Kasumi-1 (cell line): Measurements from ENCODE around the gene COL4A2.

Experiments used
- DNase-seq, 2 experiments: peaks; one replicate each; lab custom pipeline; 2025; lab: John Stamatoyannopoulos, UW

Gene COL4A2

DNA sequence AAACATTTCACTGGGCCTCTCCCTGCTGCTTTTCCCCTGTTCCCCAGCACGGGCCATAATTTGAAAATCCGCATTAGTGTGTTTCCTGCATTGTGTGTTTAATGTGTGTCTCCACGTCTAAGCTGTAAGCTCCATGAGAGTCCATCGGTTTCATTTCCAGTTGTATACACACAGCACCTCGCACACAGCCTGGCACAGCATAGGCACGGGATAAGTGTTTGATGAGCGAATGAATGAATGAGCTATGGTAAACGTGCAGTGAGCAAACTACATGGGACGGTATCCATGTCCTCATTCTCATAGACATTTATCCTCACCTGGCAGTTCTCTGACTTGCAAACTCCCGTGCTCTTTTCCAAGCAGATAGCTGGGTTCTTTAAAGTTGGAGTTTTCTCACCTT is 148.4 kb downstream of the COL4A2 start:
- no peak for DNase-seq

DNA sequence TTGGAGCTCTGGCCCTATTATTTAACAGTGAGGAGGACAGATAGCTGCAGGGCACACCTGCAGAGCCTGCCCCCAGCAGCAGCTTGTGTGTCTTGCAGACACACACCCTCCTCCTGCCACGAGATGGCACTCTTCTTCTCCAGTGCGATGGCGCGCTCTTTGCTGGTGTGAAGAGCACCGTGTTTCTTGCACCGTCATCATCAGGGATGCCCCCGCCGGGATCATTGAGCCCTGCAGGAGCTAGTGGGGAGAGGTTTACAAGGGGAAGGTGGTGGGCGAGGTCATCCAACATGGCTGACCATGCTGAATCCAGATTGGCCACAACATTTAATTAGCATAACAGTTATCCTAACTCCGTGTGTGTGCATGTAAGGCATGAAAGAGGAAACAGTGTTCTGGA is 148.9 kb downstream of the COL4A2 start:
- peak; percentile 84 for DNase-seq

DNA sequence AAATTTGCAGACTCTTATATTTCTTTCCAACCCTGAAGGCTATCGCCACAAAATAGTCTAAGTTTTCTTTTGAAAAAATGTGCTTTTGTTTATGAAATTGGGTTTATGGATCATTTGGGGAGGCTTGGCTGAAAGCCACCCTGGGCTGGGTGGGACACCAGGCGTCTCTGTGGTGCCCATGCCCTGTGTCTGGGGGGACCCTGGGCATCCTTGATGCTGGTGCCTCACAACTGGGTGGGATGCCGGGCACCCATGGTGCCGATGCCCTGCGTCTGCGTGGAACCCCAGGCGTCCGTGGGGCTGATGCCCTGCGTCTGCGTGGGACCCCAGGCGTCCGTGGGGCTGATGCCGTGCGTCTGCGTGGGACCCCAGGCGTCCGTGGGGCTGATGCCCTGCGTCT is 149.5 kb downstream of the COL4A2 start:
- DNase-seq: no peak

DNA sequence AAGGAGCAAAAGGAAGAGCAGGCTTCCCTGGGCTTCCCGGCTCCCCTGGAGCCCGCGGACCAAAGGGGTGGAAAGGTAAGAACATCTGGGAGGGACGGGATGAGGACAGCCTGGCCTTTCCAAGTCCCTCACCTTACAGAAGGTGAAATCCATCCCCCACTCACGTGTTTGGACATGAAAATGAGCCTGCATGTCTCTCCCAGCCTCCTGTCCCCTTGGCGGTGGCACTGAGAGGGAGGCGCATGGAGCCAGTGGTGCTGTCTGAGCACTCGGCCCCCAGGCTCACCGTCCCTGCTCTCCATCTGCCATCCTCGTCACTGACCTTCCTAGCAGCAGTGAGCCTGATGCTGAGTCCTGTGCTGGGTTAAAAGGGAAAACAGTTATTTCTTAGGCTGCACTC is 150.3 kb downstream of the COL4A2 start:
- no peak for DNase-seq

DNA sequence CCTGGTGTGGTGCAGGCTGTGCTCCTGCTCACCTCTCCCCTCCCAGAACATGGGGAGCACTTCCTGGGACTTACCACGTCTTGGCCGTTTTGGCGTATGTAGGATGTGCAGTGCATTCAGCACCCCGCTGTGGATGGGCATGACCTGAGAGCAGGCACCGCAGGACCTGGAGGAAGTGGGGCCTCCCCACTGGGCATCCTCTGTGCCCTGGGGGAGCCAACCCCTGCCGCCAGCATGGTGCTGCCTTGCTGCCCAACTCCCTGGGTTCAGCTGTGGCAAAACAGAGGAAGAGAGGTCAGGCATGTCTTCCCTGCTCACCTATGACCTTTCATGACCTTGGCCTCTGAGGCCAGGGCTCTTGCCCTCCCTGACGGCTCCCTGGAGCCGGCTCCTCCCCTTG is 150.9 kb downstream of the COL4A2 start:
- no peak for DNase-seq

DNA sequence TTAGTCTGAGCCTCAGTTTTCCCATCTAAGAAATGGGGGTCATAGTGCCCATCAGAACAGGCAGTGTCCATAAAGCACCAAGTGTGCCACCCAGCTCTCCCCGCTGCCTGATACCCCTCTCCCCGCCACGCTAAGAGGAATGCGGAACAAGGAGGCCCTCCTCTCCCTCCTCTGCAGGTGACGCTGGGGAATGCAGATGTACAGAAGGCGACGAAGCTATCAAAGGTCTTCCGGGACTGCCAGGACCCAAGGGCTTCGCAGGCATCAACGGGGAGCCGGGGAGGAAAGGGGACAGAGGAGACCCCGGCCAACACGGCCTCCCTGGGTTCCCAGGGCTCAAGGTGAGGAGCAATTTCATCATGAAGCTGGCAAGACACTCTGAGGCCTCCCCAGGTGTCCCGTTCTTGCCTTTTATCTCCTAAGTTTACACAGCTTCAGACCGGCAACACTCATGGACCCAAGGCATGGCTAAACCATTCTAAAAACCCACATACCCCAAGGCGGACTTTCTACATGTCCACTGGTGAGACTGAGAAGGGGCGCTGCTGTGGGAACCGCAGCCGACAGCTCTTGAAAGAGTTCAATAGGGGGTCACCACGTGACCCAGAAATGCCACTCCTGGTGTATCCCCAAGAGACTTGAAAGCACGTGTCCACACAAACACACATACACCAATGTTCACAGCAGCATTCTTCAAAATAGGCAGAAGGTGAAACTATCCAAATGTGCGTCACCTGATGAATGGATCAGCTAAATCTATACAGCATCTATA is 151.7 kb downstream of the COL4A2 start:
- DNase-seq: no peak

DNA sequence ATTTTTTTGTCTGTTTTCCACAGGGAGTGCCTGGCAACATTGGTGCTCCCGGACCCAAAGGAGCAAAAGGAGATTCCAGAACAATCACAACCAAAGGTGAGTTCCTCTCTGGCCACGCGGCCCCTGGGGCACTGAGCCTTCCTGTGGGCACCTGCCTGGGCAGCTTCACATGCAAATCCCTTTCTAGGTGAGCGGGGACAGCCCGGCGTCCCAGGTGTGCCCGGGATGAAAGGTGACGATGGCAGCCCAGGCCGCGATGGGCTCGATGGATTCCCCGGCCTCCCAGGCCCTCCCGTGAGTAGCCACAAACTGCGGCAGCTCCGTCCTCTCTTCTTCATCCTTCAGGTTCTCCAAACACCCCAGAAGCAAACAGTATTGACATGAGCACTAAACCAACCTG is 155.0 kb downstream of the COL4A2 start:
- DNase-seq: no peak

DNA sequence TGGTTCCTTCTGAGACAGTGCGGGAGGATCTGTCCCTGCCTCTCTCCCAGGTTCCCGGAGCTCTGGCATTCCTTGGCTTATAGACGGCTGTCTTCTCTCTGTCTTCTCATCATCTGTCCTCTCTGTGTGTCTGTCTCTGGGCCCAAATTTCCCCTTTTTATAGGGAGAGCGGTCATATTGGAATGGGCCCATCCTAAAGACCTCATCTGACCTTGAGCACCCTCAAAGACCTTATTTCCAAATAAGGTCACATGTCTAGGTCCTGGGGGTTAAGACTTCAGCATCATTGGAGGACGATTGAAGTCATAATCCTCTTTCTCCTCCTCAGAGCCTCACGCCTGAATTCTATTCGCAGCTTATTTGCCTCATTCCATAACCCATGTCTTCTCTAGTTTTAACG is 156.1 kb downstream of the COL4A2 start:
- no peak for DNase-seq

DNA sequence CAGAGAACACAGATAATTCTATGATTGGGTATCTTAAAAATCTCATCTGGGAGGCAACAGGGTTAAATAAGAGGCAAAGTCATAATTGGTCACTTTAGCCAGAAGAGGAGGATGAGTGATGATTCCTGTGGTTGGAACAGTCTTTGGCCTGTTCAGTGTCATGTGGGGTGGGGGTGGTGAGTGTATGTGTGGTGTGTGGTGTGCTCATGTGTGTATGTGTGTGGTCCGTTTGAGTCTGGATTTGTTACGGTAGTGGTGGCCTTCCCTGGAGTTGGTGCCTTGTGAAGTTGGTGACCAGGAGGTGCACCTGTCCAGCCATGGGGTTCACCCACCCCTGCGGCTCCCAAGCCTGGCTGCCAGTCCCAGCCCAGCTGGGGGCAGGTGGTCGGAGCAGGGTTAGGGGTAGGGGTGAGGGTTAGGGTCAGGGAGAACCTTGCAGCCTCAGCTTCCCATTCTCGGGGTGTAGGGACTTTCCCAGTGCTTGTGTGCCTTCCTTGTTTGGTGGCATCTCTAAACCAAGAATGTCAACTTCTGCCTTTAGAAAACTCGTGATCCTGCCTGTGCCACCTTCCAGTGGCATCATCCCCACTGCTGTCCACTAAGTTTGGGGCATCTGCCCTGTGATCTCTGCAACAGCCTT is 156.9 kb downstream of the COL4A2 start:
- no peak for DNase-seq

DNA sequence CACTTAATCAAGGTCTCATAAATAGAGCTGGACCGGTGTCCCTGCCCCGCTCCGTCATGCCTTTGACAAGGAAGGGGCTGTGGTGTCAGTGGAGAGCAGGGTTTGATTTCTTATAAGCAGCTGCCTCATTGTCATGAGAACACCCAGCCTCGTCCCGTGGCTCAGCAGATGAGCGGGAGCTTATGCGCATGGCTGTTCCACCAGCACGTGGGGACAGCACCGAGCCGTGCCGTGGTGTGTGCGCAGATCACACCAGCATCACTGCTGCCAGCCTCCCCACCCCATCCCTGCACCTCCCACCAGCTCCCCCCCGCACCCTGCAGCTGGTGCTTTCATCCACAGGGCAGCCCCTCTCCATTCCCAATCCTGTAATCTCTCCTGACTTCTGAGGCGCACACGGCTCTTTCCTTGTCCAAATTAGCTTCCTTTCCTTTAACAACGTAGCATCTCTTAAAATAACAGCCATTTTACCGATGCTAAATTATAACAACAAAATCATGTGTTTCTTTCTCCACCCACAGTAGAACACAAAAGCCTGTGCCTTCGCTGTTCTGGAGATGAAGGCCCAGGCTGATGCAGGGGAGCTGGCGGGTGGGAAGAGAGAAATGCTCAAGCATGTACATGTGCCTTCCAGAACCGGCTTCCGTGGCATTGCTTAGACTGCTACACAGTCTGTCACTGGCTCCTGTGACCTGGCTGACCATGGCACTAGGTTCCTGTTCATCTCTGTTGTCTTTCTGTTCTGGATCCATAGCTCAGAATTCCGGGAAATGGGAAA is 157.7 kb downstream of the COL4A2 start:
- DNase-seq: no peak

DNA sequence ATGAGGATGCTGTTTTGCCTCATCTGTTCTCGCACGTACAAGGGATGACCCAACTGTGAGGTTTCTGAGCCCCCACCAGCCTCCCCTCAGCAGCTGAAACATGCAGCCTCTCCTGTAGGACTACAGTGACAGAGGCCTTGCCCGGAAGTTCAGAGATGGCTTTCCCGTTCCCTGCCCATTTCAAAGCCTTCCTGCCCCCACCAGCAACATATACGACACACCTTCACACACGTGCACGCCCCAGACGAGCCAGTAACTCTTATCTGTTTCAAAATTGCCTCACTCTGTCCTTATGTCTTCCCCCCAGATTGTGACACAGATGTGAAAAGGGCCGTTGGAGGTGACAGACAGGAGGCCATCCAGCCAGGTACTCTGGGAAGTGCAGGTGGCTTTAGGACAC is 158.6 kb downstream of the COL4A2 start:
- no peak for DNase-seq

DNA sequence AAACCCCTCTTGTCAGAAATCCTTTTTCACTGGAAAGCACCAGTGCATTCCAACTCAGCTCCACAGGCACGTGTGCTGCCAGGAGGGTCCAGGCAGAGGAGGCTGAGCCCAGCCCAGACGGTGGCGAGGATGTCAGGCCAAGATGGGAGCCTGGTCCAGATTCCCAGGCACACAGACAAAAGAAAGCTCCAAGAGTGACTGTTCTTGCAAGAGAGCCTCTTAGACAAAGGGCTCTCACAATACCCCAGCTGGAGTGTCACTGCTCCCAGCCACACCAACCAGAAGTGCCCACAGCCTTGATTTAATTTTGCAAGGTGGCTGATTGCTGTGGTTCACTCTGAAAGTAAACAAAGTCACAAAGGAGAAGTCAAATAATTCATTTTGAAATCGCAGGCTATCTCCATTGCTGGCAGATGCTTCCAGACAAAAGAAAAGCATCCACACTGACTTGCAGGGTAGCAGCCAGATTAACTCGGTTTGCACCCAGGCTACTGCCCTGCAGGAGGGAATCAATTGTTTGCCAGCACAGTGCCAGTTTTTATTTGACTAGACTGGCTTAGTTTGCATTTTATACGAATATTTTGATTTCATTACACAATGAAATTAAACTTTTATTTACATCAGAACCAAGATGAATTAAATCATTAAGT is 159.3 kb downstream of the COL4A2 start:
- DNase-seq: no peak

DNA sequence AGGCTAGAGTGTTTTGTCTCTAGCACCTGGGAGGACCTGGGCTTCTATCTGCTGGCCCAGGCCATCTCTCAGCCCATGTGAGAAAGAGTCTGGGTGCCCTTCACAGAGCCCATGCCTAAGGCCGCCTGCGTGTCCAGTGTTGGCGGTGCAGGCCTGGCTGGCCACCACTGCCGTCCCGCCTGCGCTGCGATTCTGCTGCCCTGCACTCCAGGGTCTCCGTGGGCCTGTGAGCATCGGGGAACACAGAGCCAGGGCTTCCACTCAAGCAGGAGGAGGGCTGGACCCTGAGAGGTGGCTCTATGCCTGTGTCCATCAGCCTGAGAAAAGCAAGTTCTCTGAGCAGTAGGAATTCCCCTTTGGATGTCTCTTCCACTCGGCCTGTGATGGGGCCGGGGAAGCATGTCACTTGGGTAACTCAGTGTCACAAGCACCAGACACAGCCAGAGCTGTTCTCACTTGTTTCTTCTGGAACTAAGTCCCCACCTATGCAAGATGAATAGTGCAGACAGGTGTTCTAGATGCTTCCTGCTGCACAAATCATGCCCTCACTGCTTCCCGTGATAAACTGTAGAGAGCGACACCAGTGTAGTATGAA is 160.5 kb downstream of the COL4A2 start:
- no peak for DNase-seq

DNA sequence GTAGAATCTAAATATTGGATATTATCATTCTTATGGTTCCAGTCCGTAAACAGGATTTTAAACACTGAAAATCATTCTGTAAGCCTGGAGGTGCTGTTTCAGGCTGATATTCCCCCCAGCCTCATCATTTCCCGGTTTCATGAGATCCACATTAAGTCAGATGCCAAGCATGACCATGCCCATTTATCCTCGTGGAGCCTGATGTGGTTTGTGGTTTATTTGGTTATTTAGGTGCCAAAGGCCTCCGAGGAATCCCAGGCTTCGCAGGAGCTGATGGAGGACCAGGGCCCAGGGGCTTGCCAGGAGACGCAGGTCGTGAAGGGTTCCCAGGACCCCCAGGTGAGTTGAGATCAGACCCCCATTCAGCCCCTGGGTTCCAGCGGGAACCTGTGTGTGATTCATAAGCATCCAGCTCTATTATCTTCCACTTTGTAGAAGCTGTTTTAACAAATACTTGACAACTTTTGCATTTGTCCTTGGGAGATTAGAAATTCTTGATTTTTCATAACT is 162.0 kb downstream of the COL4A2 start:
- DNase-seq: no peak

DNA sequence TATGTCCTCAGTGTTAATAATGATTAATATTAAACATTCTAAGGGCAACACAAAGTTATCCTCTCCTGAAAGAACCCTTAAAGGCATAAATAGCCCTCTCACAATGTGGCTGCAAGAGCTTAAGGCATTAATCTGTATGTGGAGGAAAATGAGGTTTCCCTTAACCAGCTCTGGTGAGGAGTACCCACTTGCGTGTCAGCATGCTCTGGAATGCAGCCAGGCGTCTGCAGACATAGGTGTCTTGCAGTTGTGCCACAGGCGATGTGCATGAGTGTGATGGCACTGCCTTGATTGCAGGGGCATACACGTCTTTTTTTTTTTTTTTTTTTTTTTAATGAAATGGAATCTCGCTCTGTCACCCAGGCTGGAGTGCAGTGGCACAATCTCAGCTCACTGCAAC is 162.5 kb downstream of the COL4A2 start:
- DNase-seq: no peak

DNA sequence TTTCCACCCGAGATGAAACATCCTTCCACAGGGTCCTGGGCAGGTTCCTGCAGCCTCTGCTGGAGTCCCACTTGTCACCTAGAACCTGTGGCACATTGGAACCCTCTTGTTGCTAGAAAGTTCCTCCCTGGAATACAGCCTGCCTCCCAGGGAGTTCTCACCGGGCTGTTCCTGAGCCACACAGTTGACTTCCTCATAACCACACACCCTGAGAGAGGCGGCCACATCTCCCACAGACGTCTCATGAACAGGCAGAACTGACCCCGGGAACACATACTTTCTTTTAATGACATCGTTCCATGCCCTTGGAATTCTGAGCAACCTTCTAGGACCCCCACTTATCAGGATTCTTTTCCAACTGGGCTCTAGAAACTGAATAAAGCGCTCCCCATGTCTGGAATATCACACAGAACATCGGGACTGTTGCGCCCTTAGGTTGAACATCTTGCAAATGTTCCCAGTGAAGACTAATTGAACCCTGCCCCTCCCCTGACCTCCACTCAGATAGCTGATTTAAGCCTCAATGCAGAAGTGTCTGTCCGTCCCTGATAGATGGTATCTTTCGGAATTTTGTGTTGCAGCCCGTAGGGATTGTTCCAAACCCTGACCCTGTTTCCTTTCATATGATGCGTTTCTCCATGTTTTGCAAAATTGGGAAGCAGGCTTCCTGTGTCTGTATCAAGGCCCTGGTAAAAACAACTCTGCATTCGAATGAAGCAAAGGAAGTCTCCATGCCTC is 163.4 kb downstream of the COL4A2 start:
- DNase-seq: peak; percentile 12 to 22

DNA sequence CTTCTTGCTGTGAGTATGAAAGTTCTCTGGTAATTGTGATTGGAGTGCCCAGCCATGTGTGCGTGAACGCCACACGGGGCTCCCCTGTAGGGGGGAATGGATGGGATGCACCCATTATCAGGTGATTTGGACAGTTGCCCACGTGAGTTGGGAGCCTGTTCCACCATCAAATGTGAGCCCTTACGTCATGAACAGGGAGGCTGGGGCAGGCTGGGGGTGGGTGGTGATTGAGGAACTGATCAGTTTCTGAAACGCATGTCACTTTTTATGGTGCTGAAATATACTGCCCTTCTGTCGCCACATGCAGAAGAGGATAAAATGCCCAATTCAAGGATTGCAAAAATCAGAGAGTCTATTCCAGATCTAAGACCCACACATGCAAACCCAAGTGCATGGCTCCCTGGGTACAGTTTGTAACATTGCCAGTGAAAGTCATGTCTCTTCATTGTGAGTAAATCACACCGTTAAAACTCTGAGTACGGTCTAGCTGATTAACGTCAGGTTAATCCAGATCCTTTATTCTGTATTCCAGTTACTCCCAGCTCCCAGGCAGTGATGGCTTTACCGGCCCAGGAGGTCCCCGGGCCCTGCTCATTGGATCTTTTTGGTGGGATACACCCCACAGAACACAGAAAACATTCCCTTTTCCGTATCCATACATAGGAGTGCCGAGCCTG is 164.2 kb downstream of the COL4A2 start:
- DNase-seq: peak; percentile 3 to 14

DNA sequence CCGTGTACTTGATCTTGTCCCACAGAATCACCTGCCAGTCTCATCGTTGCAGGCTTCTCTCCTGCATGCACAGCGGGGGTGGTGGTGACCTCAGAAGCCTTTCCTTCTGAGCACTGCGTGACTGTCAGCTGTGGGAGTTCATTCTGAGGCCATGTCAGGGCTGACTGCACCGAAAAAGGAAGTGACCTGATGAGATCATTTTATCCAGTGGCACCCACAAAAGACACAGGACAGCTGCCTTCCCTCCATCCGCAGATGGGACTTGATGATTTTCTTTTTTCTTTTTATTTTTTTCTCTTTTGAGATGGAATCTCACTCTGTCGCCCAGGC is 164.7 kb downstream of the COL4A2 start:
- DNase-seq: peak; percentile 70 to 87

DNA sequence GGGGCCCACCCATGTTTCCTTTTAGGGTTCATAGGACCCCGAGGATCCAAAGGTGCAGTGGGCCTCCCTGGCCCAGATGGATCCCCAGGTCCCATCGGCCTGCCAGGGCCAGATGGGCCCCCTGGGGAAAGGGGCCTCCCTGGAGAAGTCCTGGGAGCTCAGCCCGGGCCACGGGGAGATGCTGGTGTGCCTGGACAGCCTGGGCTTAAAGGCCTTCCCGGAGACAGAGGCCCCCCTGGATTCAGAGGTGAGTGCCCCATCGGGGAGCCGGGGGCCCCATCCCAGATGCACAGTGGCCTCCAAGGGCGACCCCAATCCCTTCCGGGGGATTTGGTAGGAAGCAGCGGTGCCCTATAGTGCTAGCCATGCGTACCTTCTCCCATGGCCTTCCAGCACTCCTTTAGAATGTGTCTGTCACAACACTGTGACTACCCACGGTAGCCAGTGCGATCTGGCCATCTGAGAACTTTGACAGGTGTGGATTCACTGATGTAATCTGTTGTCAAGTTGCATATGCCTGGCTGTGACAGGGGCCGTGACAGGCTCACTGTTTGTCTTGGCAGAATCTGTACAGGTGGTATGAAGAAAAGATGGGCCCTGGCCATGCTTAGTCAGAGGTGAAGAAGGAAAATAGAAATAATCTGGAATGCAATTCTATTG is 165.9 kb downstream of the COL4A2 start:
- DNase-seq: no peak

DNA sequence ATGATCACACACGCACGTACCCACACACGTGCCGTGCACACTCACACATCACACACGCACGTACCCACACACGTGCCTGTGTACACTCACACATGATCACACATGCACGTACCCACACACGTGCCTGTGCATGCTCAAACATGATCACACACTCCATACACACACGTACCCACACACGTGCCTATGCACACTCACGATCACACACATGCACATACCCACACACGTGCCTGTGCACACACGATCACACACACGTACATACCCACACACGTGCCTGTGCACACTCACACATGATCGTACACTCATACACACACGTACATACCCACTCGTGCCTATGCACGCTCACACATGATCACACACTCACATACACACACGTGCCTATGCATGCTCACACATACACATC is 167.6 kb downstream of the COL4A2 start:
- DNase-seq: no peak
